HEK293 (cell line): ENCODE results near the gene TAF11.

ENCODE experiments used
- CTCF ChIA-PET: fragments of 350-600 bp; formaldehyde crosslinking; extraction: SDS; loops from one replicate; lab custom pipeline; 2021; ENCODE audit warnings: antibody characterized with exemption; lab: Yijun Ruan, JAX
- POLR2A ChIA-PET: fragments of 300-600 bp; formaldehyde crosslinking; extraction: SDS; loops from one replicate; lab custom pipeline; 2020; ENCODE audit warnings: antibody characterized with exemption, inconsistent platforms; lab: Yijun Ruan, JAX
- H3K27ac ChIP-seq: fragments of 200-500 bp; sonication (Bioruptor generic); 2 replicates; pipeline ENCODE4 v1.5.1; 2014; ENCODE audit warnings: low read depth, low read length, control low read depth, inconsistent platforms; ENCODE audit errors: extremely low read depth
- H3K36me3 ChIP-seq, 2 experiments: fragments of 200-500 bp in 1 of 2; sonication (Bioruptor generic) in 1 of 2; 1 replicate in 1 of 2; 2 replicates in 1 of 2; pipeline ENCODE4 v1.5.1; 2014 to 2017; ENCODE audit warnings: inconsistent platforms in 2 of 2, low read length in 2 of 2; ENCODE audit not compliant: control insufficient read depth in 2 of 2, insufficient read depth in 1 of 2
- H3K4me1 ChIP-seq: fragments of 200-500 bp; sonication (Bioruptor generic); 2 replicates; pipeline ENCODE4 v1.5.1; 2014; ENCODE audit warnings: mild to moderate bottlenecking, low read length, inconsistent platforms; ENCODE audit not compliant: control insufficient read depth, insufficient read depth
- H3K4me3 ChIP-seq: 2 replicates; pipeline ENCODE4 v1.5.1; 2011; ENCODE audit warnings: low read depth, mild to moderate bottlenecking, control low read depth, low read length, moderate library complexity
- H3K9me3 ChIP-seq: fragments of 200-500 bp; sonication (Bioruptor generic); 2 replicates; pipeline ENCODE4 v1.5.1; 2014; ENCODE audit warnings: low read depth, low read length, inconsistent platforms; ENCODE audit not compliant: control insufficient read depth, insufficient read depth
- ATF2 ChIP-seq: fragments of 450-650 bp; formaldehyde crosslinking; IDR thresholded peaks from 2 replicates; pipeline ENCODE4 v1.5.1; 2016; ENCODE audit warnings: missing biosample characterization, missing genetic modification characterization, low read depth
- BCL6B ChIP-seq: fragments of 450-650 bp; formaldehyde crosslinking; IDR thresholded peaks from 2 replicates; pipeline ENCODE4 v1.5.1; 2017; ENCODE audit warnings: missing biosample characterization, missing genetic modification characterization
- GLIS1 ChIP-seq: fragments of 450-650 bp; formaldehyde crosslinking; IDR thresholded peaks from 2 replicates; pipeline ENCODE4 v1.5.1; 2016; ENCODE audit warnings: missing biosample characterization, missing genetic modification characterization
- RBAK ChIP-seq: fragments of 450-650 bp; formaldehyde crosslinking; IDR thresholded peaks from 2 replicates; pipeline ENCODE4 v1.5.1; 2016; ENCODE audit warnings: missing biosample characterization, missing genetic modification characterization
- REST ChIP-seq: fragments of 450-650 bp; formaldehyde crosslinking; IDR thresholded peaks from 2 replicates; pipeline ENCODE4 v1.5.1; 2016; ENCODE audit warnings: missing biosample characterization, missing genetic modification characterization
- SCRT2 ChIP-seq: fragments of 450-650 bp; formaldehyde crosslinking; IDR thresholded peaks from 2 replicates; pipeline ENCODE4 v1.5.1; 2016; ENCODE audit warnings: missing biosample characterization, missing genetic modification characterization
- ZNF10 ChIP-seq: fragments of 450-650 bp; formaldehyde crosslinking; IDR thresholded peaks from 2 replicates; pipeline ENCODE4 v1.5.1; 2017; ENCODE audit warnings: missing biosample characterization, missing genetic modification characterization
- ZNF280D ChIP-seq: fragments of 450-650 bp; formaldehyde crosslinking; IDR thresholded peaks from 2 replicates; pipeline ENCODE4 v1.5.1; 2016; ENCODE audit warnings: missing biosample characterization, missing genetic modification characterization
- ZNF658 ChIP-seq: fragments of 450-650 bp; formaldehyde crosslinking; IDR thresholded peaks from 2 replicates; pipeline ENCODE4; 2016; ENCODE audit warnings: missing biosample characterization, missing genetic modification characterization
- TF ChIP-seq, protein P1 (sequence below): fragments of 450-650 bp; formaldehyde crosslinking; IDR thresholded peaks from 2 replicates; pipeline ENCODE4 v1.5.1; 2016; ENCODE audit warnings: missing biosample characterization, missing genetic modification characterization

Gene TAF11

DNA sequence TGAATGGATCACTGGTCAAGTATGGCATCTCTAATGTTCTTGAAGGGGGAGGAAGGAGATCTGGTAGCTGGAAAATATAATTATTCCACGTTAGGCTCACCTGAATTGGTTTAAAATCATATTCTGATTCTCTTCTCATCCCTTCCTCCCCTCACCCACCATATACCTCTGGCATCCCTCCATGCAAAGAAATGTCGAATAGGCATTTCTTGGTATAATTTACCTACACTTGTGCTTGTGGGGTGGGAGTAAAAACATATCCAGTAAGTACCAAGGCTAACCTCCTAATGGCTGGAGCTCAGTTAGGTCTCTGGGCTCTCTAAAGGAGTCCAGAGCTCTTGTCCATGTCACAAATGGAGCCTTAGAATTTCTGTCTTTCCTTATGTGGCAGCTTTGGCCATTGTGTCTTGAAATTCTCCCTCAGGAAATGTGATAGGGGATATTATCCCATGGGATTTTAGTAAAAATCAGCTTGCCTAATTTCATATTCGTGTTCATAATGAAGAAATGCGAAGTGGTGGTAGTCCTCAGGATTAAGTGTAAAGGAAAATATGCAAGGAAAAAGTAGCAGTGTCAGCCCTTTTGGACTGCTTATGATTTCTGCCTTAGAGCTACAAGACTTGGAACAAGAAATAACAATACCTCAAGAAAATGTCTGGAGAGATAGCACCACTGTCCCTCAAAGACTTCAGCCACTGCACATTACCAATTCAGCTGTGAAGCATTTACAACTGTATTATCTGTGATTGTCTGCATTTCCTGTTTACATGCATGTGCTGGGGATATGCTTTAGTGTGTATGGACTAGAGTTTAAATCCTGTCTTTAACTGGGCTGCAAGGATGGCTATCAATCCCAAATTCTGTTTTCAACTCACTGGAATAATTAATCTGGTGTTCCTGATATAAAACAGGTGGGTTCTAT, 12.3 kb downstream of the TAF11 start:
- CTCF ChIA-PET, result no interaction called here
- Histone ChIP-seq H3K27ac (no peak overlapping the region), H3K4me3 (no peak overlapping the region), H3K36me3 (peaks cover 52 to 95% of the 10 kb centered on the region in 2 experiments), H3K4me1 (no peaks in the 10 kb centered on the region), H3K9me3 (no peaks in the 10 kb centered on the region)
- TF ChIP-seq SCRT2, result no peak
- TF ChIP-seq GLIS1, result no peak
- no peak for TF ChIP-seq ZNF10 (tag by site-specific recombination)
- no peak for TF ChIP-seq RBAK (tag by site-specific recombination)
- POLR2A ChIA-PET, result interaction anchor here (0.8 to 1.2 kb wide), 2 partner anchors 12 to 118 kb away, joined by 3 to 8 read pairs; partner anchors contain the start of genes SNRPC and TAF11

DNA sequence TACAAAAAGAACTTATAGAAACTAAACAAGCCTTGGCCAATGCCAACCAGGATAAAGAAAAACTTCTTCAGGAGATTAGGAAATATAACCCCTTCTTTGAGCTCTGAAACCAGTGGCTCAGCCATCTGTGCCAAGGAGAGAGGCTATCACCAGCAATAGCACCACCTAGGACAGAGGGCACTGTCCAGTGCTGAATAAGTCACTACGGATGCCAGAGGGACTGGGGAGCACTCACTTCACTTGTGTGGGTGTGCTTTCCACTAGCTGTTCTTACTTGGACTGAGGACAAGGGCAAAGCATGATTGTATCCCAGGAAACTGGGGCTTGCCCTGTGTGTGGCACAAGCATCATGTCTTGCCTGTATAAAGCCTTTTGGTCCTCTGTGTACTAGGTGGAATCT, 15.5 kb downstream of the TAF11 start:
- Histone ChIP-seq H3K4me3 (no peak overlapping the region), H3K9me3 (no peaks in the 10 kb centered on the region), H3K27ac (no peak overlapping the region), H3K36me3 (peaks cover 56 to 87% of the 10 kb centered on the region in 2 experiments)
- ChIA-PET CTCF (interaction anchor here (1.0 to 2.2 kb wide), 2 partner anchors 8 to 13 kb away, joined by 3 to 8 read pairs; no protein-coding TSS in a partner anchor), POLR2A (interaction anchor here (2.2 kb wide), 1 partner anchor 16 kb away, joined by 15 read pairs; the partner anchor contains the start of gene TAF11)
- TF ChIP-seq ZNF658 (tag by site-specific recombination), result no peak
- no peak for TF ChIP-seq ZNF280D (tag by site-specific recombination)
- TF ChIP-seq ATF2 (tag by site-specific recombination), result no peak
- peak; percentile 92 for TF ChIP-seq REST (tag by site-specific recombination)
- TF ChIP-seq, all 188 proteins: peak for 1
- no peaks in the 10 kb centered on the region for H3K4me1 ChIP-seq

DNA sequence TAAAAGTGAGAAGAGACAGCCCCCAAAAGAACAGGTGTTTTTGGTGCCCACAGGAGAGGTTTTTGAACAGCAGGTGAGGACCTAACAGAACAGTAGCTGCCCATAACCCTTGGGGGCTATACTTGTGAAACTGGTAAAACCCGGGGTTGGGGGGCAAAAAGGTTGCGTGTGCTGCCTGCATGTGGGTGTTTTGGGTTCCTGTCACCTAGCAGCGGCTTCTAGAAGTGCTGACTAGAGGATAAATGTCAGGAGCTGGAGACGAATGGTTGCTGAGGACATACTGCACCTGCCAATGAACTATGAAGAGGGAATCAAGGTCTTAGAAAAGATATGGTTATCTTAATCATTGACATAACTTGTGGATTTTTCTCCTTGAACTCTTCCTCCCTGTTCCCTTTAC, 16.0 kb downstream of the TAF11 start:
- Histone ChIP-seq H3K4me3 (no peak overlapping the region), H3K27ac (no peak overlapping the region), H3K9me3 (no peaks in the 10 kb centered on the region), H3K4me1 (no peaks in the 10 kb centered on the region), H3K36me3 (peaks cover 56 to 86% of the 10 kb centered on the region in 2 experiments)
- ChIA-PET POLR2A (interaction anchor here (2.2 kb wide), 1 partner anchor 16 kb away, joined by 15 read pairs; the partner anchor contains the start of gene TAF11), CTCF (interaction anchor here (2.2 kb wide), 1 partner anchor 13 kb away, joined by 8 read pairs; no protein-coding TSS in a partner anchor)
- TF ChIP-seq BCL6B (tag by site-specific recombination), result no peak
- TF ChIP-seq, protein P1, sequence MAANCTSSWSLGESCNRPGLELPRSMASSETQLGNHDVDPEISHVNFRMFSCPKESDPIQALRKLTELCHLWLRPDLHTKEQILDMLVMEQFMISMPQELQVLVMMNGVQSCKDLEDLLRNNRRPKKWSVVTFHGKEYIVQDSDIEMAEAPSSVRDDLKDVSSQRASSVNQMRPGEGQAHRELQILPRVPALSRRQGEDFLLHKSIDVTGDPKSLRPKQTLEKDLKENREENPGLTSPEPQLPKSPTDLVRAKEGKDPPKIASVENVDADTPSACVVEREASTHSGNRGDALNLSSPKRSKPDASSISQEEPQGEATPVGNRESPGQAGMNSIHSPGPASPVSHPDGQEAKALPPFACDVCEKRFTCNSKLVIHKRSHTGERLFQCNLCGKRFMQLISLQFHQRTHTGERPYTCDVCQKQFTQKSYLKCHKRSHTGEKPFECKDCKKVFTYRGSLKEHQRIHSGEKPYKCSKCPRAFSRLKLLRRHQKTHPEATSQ (tag by site-specific recombination), result no peak
- TF ChIP-seq, all 188 proteins: peak for 0
